ENCODE measurements around the gene LBHD2. TPM values are rescaled to one million over a fixed set of nuclear protein-coding genes. Genes with fewer than 3 reads are reported as not detected.

Gene LBHD2
- total RNA-seq, 5 donors from 2014 or later (not counting 1 experiment from before 2014, with no cell fraction given), result not detected

DNA sequence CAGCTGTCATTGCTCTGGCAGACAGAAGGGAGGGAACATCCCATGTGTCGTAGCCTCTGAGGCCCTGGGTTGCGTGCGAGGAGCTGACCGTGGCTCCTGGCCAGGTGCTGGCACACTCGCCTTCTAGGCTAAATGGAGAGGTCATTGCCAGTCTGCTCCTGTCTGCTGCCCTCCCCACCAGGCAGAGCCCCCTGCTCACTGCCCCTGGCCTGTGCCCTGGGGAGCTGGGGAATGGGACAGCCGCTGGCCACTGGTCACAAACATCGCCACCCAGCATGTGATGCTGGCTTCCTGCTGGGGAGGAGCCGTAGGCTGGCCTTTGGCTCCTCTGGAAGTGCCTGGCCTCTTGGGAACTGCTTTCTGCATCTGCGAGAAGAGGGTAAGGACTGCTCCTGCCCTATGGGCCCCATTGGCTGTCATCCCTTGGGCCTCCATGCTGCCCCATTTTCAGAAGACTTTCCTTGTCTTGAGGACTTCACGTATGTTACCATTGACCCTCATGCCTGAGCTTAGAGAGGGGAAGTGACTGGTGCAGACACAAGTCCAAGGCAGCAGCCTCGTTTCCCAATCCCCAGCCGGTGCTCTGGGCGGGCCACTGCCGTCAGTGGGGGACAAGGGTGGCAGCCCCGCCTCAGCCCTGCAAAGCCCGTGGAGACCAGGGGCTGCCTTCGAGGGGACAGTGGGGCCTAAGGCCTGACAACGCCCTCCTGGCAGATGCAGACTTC is 37.3 kb downstream of the LBHD2 start:
- Histone ChIP-seq H3K9me3 (no peaks in the 10 kb centered on the region), H3K27me3 (replicated peaks in 1 of 2; ENCODE audit: control insufficient read depth in 2 of 2, extremely low read depth in 1 of 2, insufficient read depth in 2 of 2, low read length in 1 of 2) (peaks cover 0 to 57% of the 10 kb centered on the region in 2 experiments), H3K4me1 (ENCODE audit: control insufficient read depth in 1 of 2, extremely low read depth in 1 of 2, insufficient read depth in 2 of 2, low read length in 2 of 2) (peaks cover 0 to 20% of the 10 kb centered on the region in 2 experiments), H3K4me3 (ENCODE audit: control insufficient read depth in 1 of 2, extremely low read depth in 1 of 2, low read length in 1 of 2) (no peak overlapping the region), H3K27ac (ENCODE audit: low read length) (no peak overlapping the region), H3K36me3 (ENCODE audit: control insufficient read depth in 2 of 2, extremely low read depth in 1 of 2, insufficient read depth in 1 of 2, low read length in 1 of 2) (no peaks in the 10 kb centered on the region)
- CTCF ChIA-PET, result no interaction called here
- H3K9me3 Mint-ChIP-seq, result no peaks in the 10 kb centered on the region
- POLR2A ChIA-PET, result no interaction called here
- peak overlapping the region in 1 of 3 donors; percentile 35 for H3K4me3 Mint-ChIP-seq
- H3K27ac Mint-ChIP-seq, result no peak overlapping the region
- no peaks in the 10 kb centered on the region for H3K36me3 Mint-ChIP-seq
- ATAC-seq (replicated peaks in 1 of 4) (no peak), DNase-seq (peak in 1 of 35 experiments; percentile 17)
- peaks cover 4 to 9% (median 6%) of the 10 kb centered on the region in 3 donors for H3K4me1 Mint-ChIP-seq
- WGBS (ENCODE audit: insufficient coverage), result 66% methylated on average over 18 of the region's 18 CpGs
- H3K27me3 Mint-ChIP-seq, result peaks cover 21 to 28% of the 10 kb centered on the region in 2 donors

DNA sequence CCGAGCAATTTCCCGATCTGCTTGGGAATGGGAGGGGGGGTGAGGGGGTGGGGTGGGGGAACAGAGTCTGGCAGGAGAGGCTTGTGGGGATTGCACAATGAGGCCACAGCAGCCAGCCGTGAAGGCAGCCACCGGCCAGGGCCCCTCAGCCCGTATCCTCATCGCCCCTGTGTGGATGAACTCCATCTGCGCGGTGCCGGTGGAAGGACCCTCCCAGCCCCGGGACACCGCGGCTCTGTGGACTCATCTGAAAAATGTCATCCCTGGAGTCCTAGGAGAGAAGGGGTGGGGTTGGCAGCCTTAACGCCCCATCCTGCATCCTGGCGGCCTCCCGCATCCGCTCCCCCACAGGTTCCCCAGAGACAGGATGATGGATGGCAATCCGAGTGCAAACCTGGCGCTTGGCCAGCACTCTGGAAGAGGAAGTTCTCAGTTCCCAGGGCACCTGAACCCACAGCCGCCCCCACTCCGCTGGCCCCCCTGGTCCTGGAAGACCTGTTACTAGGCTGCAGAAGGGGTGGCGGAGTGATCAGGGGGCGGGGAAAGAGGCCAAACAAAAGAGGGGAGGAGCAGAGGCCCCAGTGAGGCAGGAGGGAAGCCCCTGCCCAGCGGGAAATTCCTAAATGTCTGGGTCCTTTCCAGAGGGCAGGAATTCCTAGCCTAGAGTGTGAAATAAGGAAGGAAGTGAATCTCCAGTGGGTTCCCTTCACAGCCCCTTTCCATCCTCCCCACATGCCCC is 38.0 kb downstream of the LBHD2 start:
- WGBS (ENCODE audit: insufficient coverage), result 17% methylated on average over 12 of the region's 23 CpGs
- Mint-ChIP-seq H3K9me3 (no peaks in the 10 kb centered on the region), H3K4me3 (peak overlapping the region in 2 of 3 donors; percentile 9 to 35), H3K36me3 (no peaks in the 10 kb centered on the region), H3K4me1 (peaks cover 4 to 9% (median 6%) of the 10 kb centered on the region in 3 donors), H3K27me3 (peaks cover 21 to 28% of the 10 kb centered on the region in 2 donors), H3K27ac (no peak overlapping the region)
- CTCF ChIA-PET, result no interaction called here
- POLR2A ChIA-PET, result no interaction called here
- ATAC-seq (replicated peaks in 1 of 4), result no peak
- H3K9me3 ChIP-seq, result no peaks in the 10 kb centered on the region
- H3K4me1 ChIP-seq (ENCODE audit: control insufficient read depth in 1 of 2, extremely low read depth in 1 of 2, insufficient read depth in 2 of 2, low read length in 2 of 2), result peaks cover 0 to 20% of the 10 kb centered on the region in 2 experiments
- DNase-seq, result peak in 3 of 35 experiments; percentile 20 to 38 (median 20)
- H3K4me3 ChIP-seq (ENCODE audit: control insufficient read depth in 1 of 2, extremely low read depth in 1 of 2, low read length in 1 of 2), result no peak overlapping the region
- no peaks in the 10 kb centered on the region for H3K36me3 ChIP-seq (ENCODE audit: control insufficient read depth in 2 of 2, extremely low read depth in 1 of 2, insufficient read depth in 1 of 2, low read length in 1 of 2)
- peaks cover 0 to 57% of the 10 kb centered on the region in 2 experiments for H3K27me3 ChIP-seq (replicated peaks in 1 of 2; ENCODE audit: control insufficient read depth in 2 of 2, extremely low read depth in 1 of 2, insufficient read depth in 2 of 2, low read length in 1 of 2)
- no peak overlapping the region for H3K27ac ChIP-seq (ENCODE audit: low read length)

DNA sequence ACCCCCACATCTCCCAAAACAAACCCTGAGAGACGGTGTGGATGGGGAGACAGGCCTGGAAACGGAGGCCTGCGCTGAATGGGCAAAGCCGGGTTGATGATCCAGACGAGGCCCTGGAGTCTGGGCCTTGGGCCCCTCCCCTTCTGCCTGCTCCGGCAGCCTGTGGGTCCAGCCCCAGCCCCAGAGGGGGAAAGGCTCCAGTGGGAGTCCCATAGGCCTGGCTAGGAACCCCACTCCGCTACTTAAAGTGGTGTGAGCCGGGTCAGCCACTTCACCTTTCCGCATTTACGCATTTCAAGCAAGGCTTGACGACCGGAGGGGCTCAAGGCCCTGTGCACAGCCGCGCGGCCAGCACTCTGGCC is 38.6 kb downstream of the LBHD2 start:
- Mint-ChIP-seq H3K9me3 (no peaks in the 10 kb centered on the region), H3K27me3 (peaks cover 21 to 28% of the 10 kb centered on the region in 2 donors), H3K4me1 (peaks cover 4 to 9% (median 6%) of the 10 kb centered on the region in 3 donors), H3K36me3 (no peaks in the 10 kb centered on the region), H3K27ac (no peak overlapping the region), H3K4me3 (peak overlapping the region in 1 of 3 donors; percentile 35)
- Histone ChIP-seq H3K9me3 (no peaks in the 10 kb centered on the region), H3K27ac (ENCODE audit: low read length) (no peak overlapping the region), H3K4me1 (ENCODE audit: control insufficient read depth in 1 of 2, extremely low read depth in 1 of 2, insufficient read depth in 2 of 2, low read length in 2 of 2) (peaks cover 0 to 20% of the 10 kb centered on the region in 2 experiments), H3K27me3 (replicated peaks in 1 of 2; ENCODE audit: control insufficient read depth in 2 of 2, extremely low read depth in 1 of 2, insufficient read depth in 2 of 2, low read length in 1 of 2) (peaks cover 0 to 58% of the 10 kb centered on the region in 2 experiments), H3K4me3 (ENCODE audit: control insufficient read depth in 1 of 2, extremely low read depth in 1 of 2, low read length in 1 of 2) (peak overlapping the region in 1 of 2 donors; percentile 2), H3K36me3 (ENCODE audit: control insufficient read depth in 2 of 2, extremely low read depth in 1 of 2, insufficient read depth in 1 of 2, low read length in 1 of 2) (no peaks in the 10 kb centered on the region)
- POLR2A ChIA-PET, result no interaction called here
- 19% methylated on average over 12 of the region's 15 CpGs for WGBS (ENCODE audit: insufficient coverage)
- ATAC-seq (replicated peaks in 1 of 4), result no peak
- CTCF ChIA-PET, result no interaction called here
- no peak for DNase-seq

DNA sequence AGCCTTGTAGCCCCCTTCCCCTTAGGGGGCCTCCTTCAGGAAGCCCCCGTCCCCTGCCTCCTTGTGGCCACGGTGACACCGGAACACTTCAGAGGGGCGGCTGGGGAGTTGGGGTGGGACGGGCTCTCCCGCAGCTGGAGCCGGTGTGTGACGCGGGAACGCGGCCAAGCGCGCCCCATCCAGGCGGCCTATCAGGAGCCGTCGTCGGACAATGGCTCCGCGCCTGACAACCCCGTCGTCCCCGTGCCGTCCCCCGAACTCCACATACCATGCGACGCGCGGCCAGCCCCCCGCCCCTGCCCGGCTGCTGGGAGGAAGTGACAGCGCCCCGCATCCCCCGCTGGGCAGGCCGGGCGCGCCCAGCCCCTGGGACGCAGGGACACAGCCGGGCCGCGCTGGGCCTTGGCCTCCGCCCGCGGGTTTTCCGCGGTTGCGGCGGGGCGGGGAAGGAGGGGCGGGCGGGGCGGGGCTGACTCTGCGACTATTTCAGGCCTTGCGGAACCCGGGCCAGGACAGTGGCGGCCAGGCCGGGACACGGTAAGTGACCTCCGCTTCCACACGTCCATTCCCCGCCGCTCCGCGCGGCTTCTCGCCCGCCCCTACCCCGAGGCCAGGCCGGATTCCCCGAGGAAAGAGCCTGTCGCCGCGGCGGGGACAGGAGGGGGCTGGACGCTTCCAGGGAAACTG is 39.1 kb downstream of the LBHD2 start, which contains the start of gene TNFAIP2:
TSS of gene TNFAIP2 (plus strand) at position 515 of the 687 bp plus-strand sequence. CDS start 2,997 bp downstream, outside the sequence.
- DNase-seq (peak in 2 of 35 experiments; percentile 5 to 32), ATAC-seq (replicated peaks in 1 of 4) (peak in 1 of 4 experiments; percentile 26)
- H3K9me3 Mint-ChIP-seq, result no peaks in the 10 kb centered on the region
- H3K4me3 Mint-ChIP-seq, result peak within 1 kb of the TSS in 1 of 3 donors; percentile 51
- H3K27ac Mint-ChIP-seq, result no peak within 1 kb of the TSS
- Histone ChIP-seq H3K4me1 (ENCODE audit: control insufficient read depth in 1 of 2, extremely low read depth in 1 of 2, insufficient read depth in 2 of 2, low read length in 2 of 2) (peaks cover 0 to 20% of the 10 kb centered on the region in 2 experiments), H3K9me3 (no peaks in the 10 kb centered on the region), H3K27ac (ENCODE audit: low read length) (no peak within 1 kb of the TSS), H3K27me3 (replicated peaks in 1 of 2; ENCODE audit: control insufficient read depth in 2 of 2, extremely low read depth in 1 of 2, insufficient read depth in 2 of 2, low read length in 1 of 2) (peaks cover 0 to 60% of the 10 kb centered on the region in 2 experiments), H3K4me3 (ENCODE audit: control insufficient read depth in 1 of 2, extremely low read depth in 1 of 2, low read length in 1 of 2) (peak within 1 kb of the TSS in 1 of 2 donors; percentile 2), H3K36me3 (ENCODE audit: control insufficient read depth in 2 of 2, extremely low read depth in 1 of 2, insufficient read depth in 1 of 2, low read length in 1 of 2) (no peaks in the 10 kb centered on the region)
- POLR2A ChIA-PET, result no interaction called here
- H3K27me3 Mint-ChIP-seq, result peaks cover 21 to 28% of the 10 kb centered on the region in 2 donors
- H3K36me3 Mint-ChIP-seq, result no peaks in the 10 kb centered on the region
- CTCF ChIA-PET, result no interaction called here
- 4% methylated on average over 70 of the region's 74 CpGs for WGBS (ENCODE audit: insufficient coverage)
- peaks cover 4 to 9% (median 6%) of the 10 kb centered on the region in 3 donors for H3K4me1 Mint-ChIP-seq

DNA sequence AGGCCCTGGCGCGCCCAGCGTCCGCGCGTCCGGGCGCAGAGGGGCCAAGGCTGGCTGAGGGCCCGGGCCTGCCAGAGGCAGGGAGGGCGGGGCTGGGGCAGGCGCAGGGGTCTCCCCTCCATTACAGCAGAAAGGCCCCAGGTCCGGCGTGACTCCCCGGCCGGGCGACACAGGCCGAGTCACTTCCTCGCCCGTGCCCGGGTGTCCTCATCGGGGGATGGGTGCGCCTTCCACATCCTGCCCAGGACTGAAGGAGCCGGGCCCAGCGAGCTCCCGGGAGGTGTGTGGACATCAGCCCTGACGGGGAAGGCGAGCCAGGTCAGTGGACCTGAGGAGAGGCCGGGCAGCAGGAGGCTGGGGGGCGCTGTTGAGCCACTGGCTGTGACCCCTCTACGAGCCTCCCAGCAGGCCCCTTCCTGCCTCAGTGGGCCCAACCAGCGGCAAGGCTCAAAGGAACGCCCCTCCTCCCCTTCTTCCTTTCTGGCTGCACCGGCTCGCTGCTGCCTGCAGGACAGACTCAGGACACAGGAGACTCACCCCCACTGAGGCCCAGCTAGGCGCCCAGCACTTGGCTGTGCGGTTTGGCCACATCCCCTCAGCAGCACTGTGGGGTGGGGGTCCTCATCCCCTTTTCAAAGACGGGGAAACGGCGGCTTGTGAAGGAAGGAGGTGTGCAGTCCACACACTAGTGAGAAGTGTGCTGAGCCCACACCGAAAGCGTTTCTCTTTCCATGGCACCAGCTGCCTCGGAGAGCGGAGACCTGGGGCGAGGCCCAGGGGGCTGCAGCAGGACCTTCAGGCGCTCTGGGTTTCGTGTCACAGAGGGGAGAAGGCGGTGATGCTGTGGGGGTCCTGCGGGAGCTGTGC is 39.9 kb downstream of the LBHD2 start:
- peak overlapping the region in 1 of 3 donors; percentile 51 for H3K4me3 Mint-ChIP-seq
- no peaks in the 10 kb centered on the region for H3K36me3 Mint-ChIP-seq
- ATAC-seq (replicated peaks in 1 of 4) (peak in 1 of 4 experiments; percentile 14), DNase-seq (no peak)
- peaks cover 4 to 9% (median 6%) of the 10 kb centered on the region in 3 donors for H3K4me1 Mint-ChIP-seq
- H3K4me1 ChIP-seq (ENCODE audit: control insufficient read depth in 1 of 2, extremely low read depth in 1 of 2, insufficient read depth in 2 of 2, low read length in 2 of 2), result peaks cover 0 to 20% of the 10 kb centered on the region in 2 experiments
- ChIA-PET POLR2A (no interaction called here), CTCF (no interaction called here)
- no peaks in the 10 kb centered on the region for H3K9me3 ChIP-seq
- no peaks in the 10 kb centered on the region for H3K36me3 ChIP-seq (ENCODE audit: control insufficient read depth in 2 of 2, extremely low read depth in 1 of 2, insufficient read depth in 1 of 2, low read length in 1 of 2)
- H3K9me3 Mint-ChIP-seq, result no peaks in the 10 kb centered on the region
- peaks cover 21 to 32% of the 10 kb centered on the region in 2 donors for H3K27me3 Mint-ChIP-seq
- H3K27me3 ChIP-seq (replicated peaks in 1 of 2; ENCODE audit: control insufficient read depth in 2 of 2, extremely low read depth in 1 of 2, insufficient read depth in 2 of 2, low read length in 1 of 2), result peaks cover 0 to 55% of the 10 kb centered on the region in 2 experiments
- H3K27ac Mint-ChIP-seq, result no peak overlapping the region
- WGBS (ENCODE audit: insufficient coverage), result 14% methylated on average over 38 of the region's 48 CpGs
- no peak overlapping the region for H3K27ac ChIP-seq (ENCODE audit: low read length)
- no peak overlapping the region for H3K4me3 ChIP-seq (ENCODE audit: control insufficient read depth in 1 of 2, extremely low read depth in 1 of 2, low read length in 1 of 2)
